Fibroblast of peridontal ligament (primary cell): ENCODE results near the gene EFTUD2.
"Not testable (repeated sequence)": the region's sequence is repeated elsewhere in the genome, so short reads cannot be mapped to it uniquely, and the experiment has no call there.

Source experiments
- DNase-seq: peaks from one replicate; pipeline ENCODE4 v3.0.0-alpha.2; 2010; ENCODE audit errors: extremely low read depth

EFTUD2 gene

DNA sequence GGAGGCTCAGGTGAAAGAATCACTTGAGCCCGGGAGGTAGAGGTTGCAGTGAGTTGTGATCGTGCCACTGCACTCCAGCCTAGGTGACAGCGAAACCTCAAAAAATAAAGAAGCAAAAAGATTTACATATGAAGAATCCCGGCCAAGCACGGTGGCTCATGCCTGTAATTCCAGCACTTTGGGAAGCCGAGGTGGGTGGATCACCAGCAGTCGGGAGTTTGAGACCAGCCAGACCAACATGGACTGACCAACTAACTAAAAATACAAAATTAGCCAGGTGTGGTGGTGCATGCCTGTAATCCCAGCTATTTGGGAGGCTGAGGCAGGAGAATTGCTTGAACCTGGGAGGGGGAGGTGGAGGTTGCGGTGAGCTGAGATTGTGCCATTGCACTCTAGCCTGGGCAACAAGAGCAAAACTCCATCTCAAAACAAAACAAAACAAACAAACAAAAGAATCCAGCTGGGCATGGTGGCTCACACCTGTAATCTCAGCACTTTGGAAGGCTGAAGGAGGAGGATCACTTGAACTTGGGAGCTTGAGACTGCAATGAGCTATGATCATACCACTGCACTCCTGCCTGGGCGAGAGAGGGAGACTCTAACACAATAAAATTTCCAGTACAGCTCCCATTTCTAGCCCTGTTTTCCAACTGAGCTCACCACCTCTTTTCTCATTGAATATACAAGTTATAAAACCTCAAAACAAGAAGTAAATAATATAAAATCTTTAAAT lies 90.4 kb downstream of the EFTUD2 start:
- not testable (repeated sequence) for DNase-seq

DNA sequence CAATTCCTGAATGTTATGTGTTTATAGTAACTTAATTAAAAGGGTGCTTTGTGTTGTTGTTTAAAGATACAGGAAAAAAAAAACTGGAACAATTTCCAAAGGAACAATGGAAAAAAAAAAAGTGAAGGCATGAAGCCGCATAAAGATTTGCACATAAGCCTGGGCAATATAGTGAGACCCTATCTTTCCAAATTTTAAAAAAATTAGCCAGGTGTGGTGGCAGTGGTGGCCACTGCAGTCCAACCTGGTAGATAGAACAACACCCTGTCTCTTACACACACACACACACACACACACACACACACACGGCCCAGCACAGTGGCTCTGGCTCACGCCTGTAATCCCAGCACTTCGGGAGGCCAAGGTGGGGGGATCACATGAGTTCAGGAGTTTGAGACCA lies 91.1 kb downstream of the EFTUD2 start:
- DNase-seq: no peak

DNA sequence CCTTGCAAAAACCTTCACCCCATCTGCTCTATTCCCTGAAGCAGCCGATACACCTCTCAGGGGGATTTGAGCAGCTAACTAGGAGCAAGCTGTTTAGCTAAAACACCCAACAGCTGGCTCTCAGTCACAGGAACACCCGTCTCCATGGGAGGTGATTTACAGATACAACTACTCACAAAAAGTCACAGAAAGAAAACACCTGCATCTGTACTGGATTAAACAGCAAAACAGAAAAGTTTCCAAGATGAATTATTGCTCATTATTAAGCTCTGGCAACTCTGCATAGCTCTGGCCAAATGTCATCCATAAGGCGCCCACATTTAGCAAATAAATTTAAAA lies 91.5 kb downstream of the EFTUD2 start:
- DNase-seq: no peak

DNA sequence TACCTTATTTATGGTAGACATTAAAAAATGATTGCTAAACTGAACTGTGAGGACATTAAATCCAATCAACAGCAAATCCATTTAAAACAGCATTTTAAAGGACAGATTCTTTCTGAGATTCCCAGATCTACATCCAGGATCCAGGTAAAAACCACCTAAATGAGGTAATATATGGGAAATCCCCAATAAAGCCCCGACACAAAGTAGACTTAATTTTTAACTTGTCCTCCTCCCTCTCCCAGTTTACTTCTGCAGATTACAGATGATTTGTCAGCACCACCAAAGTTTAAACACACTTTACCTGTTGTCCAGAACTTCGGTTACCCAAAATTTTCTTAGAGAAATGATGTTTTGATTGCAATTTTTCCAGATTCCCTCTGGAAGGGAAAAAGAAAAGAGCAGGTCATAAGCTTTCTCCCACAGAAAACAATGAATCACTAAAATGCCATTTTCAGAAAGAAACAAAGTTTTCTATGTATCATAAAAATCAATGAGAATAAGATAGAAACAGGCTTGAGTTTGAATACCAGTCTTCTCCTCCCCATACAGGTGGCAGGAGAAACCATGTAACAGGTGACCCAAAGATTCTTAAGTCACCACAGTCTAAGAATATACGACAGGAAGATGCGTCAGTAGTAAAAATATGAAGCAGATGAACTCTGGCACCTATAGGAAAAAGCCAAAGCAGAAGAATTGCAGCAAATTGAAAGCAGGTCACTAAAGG lies 92.0 kb downstream of the EFTUD2 start:
- no peak for DNase-seq

DNA sequence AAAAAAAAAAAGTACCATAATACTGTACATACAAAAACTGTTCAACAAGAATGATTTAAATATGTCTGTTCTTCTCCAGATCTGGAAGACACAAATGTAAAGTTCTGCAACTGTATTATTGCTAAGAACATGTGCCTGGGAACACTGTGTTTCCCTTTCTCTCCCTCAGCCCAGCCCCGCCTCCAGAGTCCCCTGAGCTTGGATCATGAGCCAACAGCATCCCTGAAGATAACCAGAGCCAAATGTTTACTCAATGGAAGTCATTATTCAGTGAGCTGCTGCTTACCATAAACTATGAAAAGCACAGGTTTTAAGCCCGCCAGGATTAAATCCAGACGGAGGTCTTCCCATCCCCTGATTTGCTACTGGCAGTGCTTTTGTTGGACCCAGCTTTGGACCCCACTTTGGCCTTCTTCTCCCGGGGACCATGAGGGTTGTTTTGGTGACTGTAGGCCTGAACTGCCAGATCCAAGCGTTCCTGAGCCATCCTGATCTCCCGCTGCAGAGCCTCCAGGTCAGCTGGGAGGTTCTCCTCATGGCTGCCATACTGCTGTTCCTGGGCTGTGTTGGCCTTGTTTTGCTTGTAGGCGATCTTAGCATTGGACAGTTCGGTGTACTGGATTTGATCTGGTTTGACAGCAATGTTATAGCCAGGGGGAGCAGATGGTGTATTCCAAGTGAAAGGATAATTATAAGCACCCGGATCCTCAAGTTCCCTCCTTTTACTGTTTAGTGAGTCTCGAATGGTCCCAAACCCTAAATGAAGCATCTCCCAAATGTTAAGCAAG lies 94.7 kb downstream of the EFTUD2 start:
- peak; percentile 36 for DNase-seq

DNA sequence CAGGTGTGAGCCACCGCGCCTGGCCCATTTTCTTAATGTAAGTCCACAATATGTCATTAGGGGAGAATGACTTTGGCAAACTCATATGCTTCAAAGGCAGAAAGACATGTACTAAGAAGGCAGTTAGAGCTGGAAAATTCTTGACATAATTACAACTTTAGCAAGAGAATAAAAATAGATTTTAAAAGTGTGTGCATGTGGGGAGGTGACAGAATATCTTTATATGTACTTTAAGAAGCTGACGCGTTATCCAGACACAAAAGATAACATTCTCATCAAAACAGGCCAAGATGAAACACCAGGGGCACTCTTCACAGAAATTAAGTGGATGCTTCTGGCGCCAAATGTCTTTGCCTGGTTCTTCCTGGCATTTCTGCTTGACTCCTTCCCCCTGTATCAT lies 97.4 kb downstream of the EFTUD2 start:
- DNase-seq: no peak
